ENCODE measurements around the gene EN1.

DNA sequence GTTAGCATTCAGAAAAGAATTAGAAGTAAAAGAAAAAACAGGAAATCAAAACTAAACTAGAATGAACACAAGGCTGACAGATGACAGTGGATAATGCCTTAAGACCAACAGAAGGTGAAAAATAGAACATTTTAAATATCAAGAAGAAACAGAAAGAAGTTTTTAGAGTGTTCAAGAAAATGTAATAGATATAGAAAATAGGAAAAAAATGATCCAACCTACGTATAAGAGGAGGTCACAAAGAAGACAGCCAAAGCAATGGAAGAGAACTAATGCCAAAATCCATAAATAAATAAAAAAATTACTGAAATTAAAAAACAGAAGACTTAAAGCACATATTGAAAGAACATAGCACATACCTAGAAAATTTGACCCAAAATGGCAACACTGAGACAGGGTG is 42.5 kb upstream of the EN1 start:
- TF ChIP-seq POLR2A (IDR thresholded peaks at IDR 0.05) (no peak), POLR2AphosphoS5 (IDR thresholded peaks at IDR 0.05) (no peak)
- TF ChIP-seq, protein P1, sequence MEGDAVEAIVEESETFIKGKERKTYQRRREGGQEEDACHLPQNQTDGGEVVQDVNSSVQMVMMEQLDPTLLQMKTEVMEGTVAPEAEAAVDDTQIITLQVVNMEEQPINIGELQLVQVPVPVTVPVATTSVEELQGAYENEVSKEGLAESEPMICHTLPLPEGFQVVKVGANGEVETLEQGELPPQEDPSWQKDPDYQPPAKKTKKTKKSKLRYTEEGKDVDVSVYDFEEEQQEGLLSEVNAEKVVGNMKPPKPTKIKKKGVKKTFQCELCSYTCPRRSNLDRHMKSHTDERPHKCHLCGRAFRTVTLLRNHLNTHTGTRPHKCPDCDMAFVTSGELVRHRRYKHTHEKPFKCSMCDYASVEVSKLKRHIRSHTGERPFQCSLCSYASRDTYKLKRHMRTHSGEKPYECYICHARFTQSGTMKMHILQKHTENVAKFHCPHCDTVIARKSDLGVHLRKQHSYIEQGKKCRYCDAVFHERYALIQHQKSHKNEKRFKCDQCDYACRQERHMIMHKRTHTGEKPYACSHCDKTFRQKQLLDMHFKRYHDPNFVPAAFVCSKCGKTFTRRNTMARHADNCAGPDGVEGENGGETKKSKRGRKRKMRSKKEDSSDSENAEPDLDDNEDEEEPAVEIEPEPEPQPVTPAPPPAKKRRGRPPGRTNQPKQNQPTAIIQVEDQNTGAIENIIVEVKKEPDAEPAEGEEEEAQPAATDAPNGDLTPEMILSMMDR (IDR thresholded peaks at IDR 0.05) = no peak
